ENCODE measurements around the gene STK26.

- TF ChIP-seq POLR2A (IDR thresholded peaks at IDR 0.05): no peak
- TF ChIP-seq, protein P1, sequence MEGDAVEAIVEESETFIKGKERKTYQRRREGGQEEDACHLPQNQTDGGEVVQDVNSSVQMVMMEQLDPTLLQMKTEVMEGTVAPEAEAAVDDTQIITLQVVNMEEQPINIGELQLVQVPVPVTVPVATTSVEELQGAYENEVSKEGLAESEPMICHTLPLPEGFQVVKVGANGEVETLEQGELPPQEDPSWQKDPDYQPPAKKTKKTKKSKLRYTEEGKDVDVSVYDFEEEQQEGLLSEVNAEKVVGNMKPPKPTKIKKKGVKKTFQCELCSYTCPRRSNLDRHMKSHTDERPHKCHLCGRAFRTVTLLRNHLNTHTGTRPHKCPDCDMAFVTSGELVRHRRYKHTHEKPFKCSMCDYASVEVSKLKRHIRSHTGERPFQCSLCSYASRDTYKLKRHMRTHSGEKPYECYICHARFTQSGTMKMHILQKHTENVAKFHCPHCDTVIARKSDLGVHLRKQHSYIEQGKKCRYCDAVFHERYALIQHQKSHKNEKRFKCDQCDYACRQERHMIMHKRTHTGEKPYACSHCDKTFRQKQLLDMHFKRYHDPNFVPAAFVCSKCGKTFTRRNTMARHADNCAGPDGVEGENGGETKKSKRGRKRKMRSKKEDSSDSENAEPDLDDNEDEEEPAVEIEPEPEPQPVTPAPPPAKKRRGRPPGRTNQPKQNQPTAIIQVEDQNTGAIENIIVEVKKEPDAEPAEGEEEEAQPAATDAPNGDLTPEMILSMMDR (IDR thresholded peaks at IDR 0.05): no peak
Observed at GRCh38 chrX:132037479-132037993, 14.4 kb downstream of the STK26 start.

All from adrenal gland (tissue), 5 donors.